Esophagus squamous epithelium (tissue), 5 donors: ENCODE measurements around the gene ZNF490. TPM values are rescaled to one million over a fixed set of nuclear protein-coding genes. Genes with fewer than 3 reads are reported as not detected.
A peak's percentile ranks its signal among the peaks of the same experiment; 100 is the strongest.

Source experiments
- DNase-seq: peaks from one replicate; lab custom pipeline; 2025; lab: John Stamatoyannopoulos, UW
- H3K27ac ChIP-seq, 4 donors: fragments of 200-600 bp; sonication (generic); one replicate each; pipeline ENCODE4 v1.5.1; 2016 to 2019; ENCODE audit warnings: mild to moderate bottlenecking in 1 of 4
- H3K27me3 ChIP-seq, 4 donors: fragments of 200-600 bp; sonication (generic); 1 replicate in 3 of 4; 2 replicates in 1 of 4; pipeline versions ENCODE4 v1.5.1 to v1.6.0; 2017 to 2021; ENCODE audit warnings: antibody characterized with exemption in 1 of 4
- H3K36me3 ChIP-seq, 3 donors: fragments of 200-600 bp; sonication (generic); one replicate each; pipeline ENCODE4 v1.5.1; 2016 to 2019
- H3K4me1 ChIP-seq, 3 donors: fragments of 200-600 bp; sonication (generic); one replicate each; pipeline ENCODE4 v1.5.1; 2017 to 2019
- H3K4me3 ChIP-seq, 4 donors: fragments of 200-600 bp; sonication (generic); 1 replicate in 3 of 4; 2 replicates in 1 of 4; pipeline ENCODE4 v1.5.1; 2016 to 2019; ENCODE audit warnings: mild to moderate bottlenecking in 2 of 4, moderate library complexity in 1 of 4
- H3K9me3 ChIP-seq, 3 donors: fragments of 200-600 bp; sonication (generic); one replicate each; pipeline ENCODE4 v1.5.1; 2016 to 2019
- POLR2A ChIP-seq, 4 donors: fragments of 450-650 bp; IDR thresholded peaks; one replicate each; pipeline ENCODE4 v1.6.1; 2017; ENCODE audit warnings: antibody characterized with exemption in 4 of 4, mild to moderate bottlenecking in 4 of 4, moderate library complexity in 3 of 4
- WGBS, 2 donors: methylation state at CpG; one replicate each; pipeline ENCODE4 v1.1.5; 2018; 5-methylcytosine and 5-hydroxymethylcytosine counted together
- intact Hi-C: fragments of 100-400 bp; cut with DNase I; formaldehyde crosslinking; loops from one replicate; pipeline ENCODE4 v1.15.0; 2022
- total RNA-seq, 4 donors: library from RNA; depleted of rRNA; stranded (reverse); fragments of >200 nt; gene quantifications; one replicate each; pipeline ENCODE4 v1.1.0, GENCODE V29; 2016
- TF ChIP-seq, protein P1 (sequence below), 6 experiments: fragments of 450-650 bp in 4 of 6; fragments of 200-600 bp in 2 of 6; sonication (generic) in 2 of 6; IDR thresholded peaks; one replicate each; pipeline ENCODE4 v1.5.1; 2016 to 2019; ENCODE audit warnings: antibody characterized with exemption in 6 of 6, mild to moderate bottlenecking in 4 of 6, moderate library complexity in 4 of 6
- donor health status: DM: yes; HTN: yes; CAD: no.

Gene ZNF490
- total RNA-seq, 4 donors from 2014 or later = 2.5 to 6.7 (median 4.2) TPM

DNA sequence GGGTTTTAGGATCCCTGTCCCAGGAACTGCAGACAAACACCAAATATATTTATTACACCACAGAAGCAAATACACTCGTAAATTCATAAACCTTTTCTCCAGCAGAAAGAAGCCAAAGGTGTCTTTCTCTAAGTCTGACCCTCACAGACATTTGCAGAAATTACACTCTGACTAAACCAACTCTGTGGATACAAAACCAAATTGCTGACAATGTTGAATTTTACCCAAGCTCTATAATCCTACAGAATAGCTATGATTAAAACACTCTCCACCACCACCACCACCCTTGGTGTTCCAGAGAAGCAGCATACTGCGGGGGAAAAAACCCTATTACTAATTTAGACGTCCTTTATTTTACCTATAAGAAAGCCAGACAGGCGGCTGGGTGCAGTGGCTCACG, 64.5 kb downstream of the ZNF490 start:
- no peak for DNase-seq
- peak overlapping the region in 2 of 4 donors; percentile 60 to 76 for H3K27ac ChIP-seq
- peaks cover 0 to 42% (median 6%) of the 10 kb centered on the region in 3 donors for H3K36me3 ChIP-seq
- H3K9me3 ChIP-seq = peaks cover 0 to 13% (median 5%) of the 10 kb centered on the region in 3 donors
- H3K4me1 ChIP-seq = peaks cover 10 to 55% (median 19%) of the 10 kb centered on the region in 3 donors
- WGBS, 2 donors = 85 to 95% methylated on average over 5 of the region's 5 CpGs
- no peak overlapping the region for H3K4me3 ChIP-seq
- intact Hi-C loops = no loop called here
- TF ChIP-seq, protein P1, sequence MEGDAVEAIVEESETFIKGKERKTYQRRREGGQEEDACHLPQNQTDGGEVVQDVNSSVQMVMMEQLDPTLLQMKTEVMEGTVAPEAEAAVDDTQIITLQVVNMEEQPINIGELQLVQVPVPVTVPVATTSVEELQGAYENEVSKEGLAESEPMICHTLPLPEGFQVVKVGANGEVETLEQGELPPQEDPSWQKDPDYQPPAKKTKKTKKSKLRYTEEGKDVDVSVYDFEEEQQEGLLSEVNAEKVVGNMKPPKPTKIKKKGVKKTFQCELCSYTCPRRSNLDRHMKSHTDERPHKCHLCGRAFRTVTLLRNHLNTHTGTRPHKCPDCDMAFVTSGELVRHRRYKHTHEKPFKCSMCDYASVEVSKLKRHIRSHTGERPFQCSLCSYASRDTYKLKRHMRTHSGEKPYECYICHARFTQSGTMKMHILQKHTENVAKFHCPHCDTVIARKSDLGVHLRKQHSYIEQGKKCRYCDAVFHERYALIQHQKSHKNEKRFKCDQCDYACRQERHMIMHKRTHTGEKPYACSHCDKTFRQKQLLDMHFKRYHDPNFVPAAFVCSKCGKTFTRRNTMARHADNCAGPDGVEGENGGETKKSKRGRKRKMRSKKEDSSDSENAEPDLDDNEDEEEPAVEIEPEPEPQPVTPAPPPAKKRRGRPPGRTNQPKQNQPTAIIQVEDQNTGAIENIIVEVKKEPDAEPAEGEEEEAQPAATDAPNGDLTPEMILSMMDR (IDR thresholded peaks at IDR 0.05) = no peak
- no peak for TF ChIP-seq POLR2A (IDR thresholded peaks at IDR 0.05)
- H3K27me3 ChIP-seq = no peaks in the 10 kb centered on the region

DNA sequence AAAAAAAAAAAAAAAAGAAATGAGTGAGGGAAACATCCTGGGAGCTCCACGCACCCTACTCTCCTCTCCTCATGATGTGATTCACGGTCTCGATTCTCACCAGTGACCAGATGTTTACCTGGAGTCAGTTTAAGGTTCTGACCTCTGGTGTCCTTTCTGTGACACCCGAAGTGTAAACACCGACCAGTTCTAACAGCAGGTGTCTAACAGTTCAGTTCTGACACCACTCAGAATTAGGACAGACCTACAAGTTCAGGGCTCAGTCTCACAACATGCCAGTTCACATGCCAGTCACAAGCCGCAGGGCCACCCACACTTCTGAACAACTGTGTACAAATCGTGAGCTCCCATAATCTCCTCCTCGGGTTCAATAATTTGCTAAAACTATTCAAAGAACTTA, 65.3 kb downstream of the ZNF490 start:
- DNase-seq = no peak
- intact Hi-C loops = no loop called here
- Histone ChIP-seq H3K4me3 (no peak overlapping the region), H3K4me1 (peaks cover 8 to 51% (median 17%) of the 10 kb centered on the region in 3 donors), H3K36me3 (peaks cover 0 to 50% (median 6%) of the 10 kb centered on the region in 3 donors), H3K27me3 (no peaks in the 10 kb centered on the region), H3K9me3 (peaks cover 0 to 16% (median 5%) of the 10 kb centered on the region in 3 donors), H3K27ac (peak overlapping the region in 2 of 4 donors; percentile 60 to 76)
- 83 to 91% methylated on average over 7 to 8 of the region's 8 CpGs for WGBS, 2 donors
- TF ChIP-seq POLR2A (IDR thresholded peaks at IDR 0.05) = no peak
- TF ChIP-seq, protein P1 (IDR thresholded peaks at IDR 0.05) = no peak

DNA sequence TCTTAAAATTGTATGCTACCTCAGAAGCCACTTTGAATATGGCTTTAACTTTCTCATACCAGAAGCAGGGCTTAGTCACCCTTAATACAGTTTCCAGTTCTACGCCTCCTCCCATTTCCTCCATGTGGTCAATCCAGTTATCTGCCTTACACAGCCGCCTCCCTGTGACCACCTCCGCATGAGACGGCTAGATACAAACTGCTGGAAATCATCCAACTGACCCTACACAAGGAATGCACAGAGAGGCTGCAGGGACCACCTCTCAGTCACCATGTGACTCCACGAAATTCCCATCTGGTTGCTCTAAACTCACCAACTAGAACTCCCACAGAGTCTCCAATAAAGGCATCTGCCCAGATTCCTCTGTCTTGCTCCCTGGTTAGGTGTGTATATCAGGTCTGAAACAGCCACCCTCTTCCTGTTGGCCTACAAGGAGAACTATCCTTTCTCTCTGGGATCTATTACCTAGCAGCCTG, 66.2 kb downstream of the ZNF490 start:
- TF ChIP-seq POLR2A (IDR thresholded peaks at IDR 0.05) = no peak
- TF ChIP-seq, protein P1 (IDR thresholded peaks at IDR 0.05) = no peak
- DNase-seq = no peak
- no peak overlapping the region for H3K4me3 ChIP-seq
- H3K9me3 ChIP-seq = peaks cover 0 to 21% (median 5%) of the 10 kb centered on the region in 3 donors
- intact Hi-C loops = no loop called here
- H3K27ac ChIP-seq = peak overlapping the region; percentile 27 to 76 (median 52)
- whole genome bisulfite sequencing, 2 donors = 46 to 78% methylated on average over 3 to 5 of the region's 5 CpGs
- H3K4me1 ChIP-seq = peaks cover 3 to 43% (median 9%) of the 10 kb centered on the region in 3 donors
- no peaks in the 10 kb centered on the region for H3K27me3 ChIP-seq
- peaks cover 0 to 59% (median 6%) of the 10 kb centered on the region in 3 donors for H3K36me3 ChIP-seq

DNA sequence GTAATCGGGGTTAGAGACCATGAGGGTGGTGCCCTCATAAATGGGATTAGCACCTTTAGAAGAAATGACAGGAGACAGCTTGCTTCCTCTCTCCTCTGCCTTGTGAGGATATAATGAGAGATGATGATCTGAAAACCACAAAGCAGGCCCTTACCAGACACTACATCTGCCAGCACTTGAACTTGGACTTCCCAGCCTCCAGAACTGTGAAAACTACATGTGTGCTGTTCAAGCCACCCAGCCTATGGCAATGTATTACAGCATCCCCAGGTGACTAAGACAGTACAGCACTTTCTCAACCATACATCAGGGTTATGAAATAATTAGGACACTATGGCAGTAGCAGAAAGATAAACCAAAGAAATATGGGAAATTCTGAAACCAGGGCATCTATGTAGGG, 66.8 kb downstream of the ZNF490 start:
- H3K36me3 ChIP-seq = peaks cover 0 to 64% (median 6%) of the 10 kb centered on the region in 3 donors
- H3K27me3 ChIP-seq = no peaks in the 10 kb centered on the region
- intact Hi-C loops = no loop called here
- peaks cover 0 to 27% (median 5%) of the 10 kb centered on the region in 3 donors for H3K9me3 ChIP-seq
- DNase-seq = no peak
- peak overlapping the region; percentile 13 to 76 (median 39) for H3K27ac ChIP-seq
- peaks cover 3 to 37% (median 4%) of the 10 kb centered on the region in 3 donors for H3K4me1 ChIP-seq
- H3K4me3 ChIP-seq = no peak overlapping the region
- 77 to 93% methylated on average over 1 of the region's 1 CpG for WGBS, 2 donors
- TF ChIP-seq, protein P1 (IDR thresholded peaks at IDR 0.05) = no peak
- no peak for TF ChIP-seq POLR2A (IDR thresholded peaks at IDR 0.05)

Other genes with a start within 250 kb of the ZNF490 start
- 1 to 10 TPM in 2 of 4 donors, under 1 TPM in 2; 0.45 to 2.5 (median 1.1) TPM for gene ZNF442, start 245.1 kb downstream of the ZNF490 start, total RNA-seq
- 1 to 10 TPM; 1.3 to 3.4 (median 2.3) TPM for gene ZNF799, start 209.5 kb downstream of the ZNF490 start, total RNA-seq
- gene ZNF443, start 169.8 kb downstream of the ZNF490 start, total RNA-seq = 1 to 10 TPM; 1.7 to 6.4 (median 3.7) TPM
- 1 to 10 TPM in 2 of 4 donors, under 1 TPM in 2; 0.15 to 2.5 (median 1.6) TPM for gene ZNF709, start 126.0 kb downstream of the ZNF490 start, total RNA-seq
- 1 to 10 TPM; 1.6 to 9.3 (median 4.8) TPM for gene ZNF564, start 59.3 kb downstream of the ZNF490 start, total RNA-seq
- gene ZNF791, start 107 bp upstream of the ZNF490 start, total RNA-seq = 10 to 100 TPM in 3 of 4 donors, 1 to 10 TPM in 1; 8.6 to 19.5 (median 13.0) TPM
- gene MAN2B1, start 55.9 kb upstream of the ZNF490 start, total RNA-seq = 10 to 100 TPM; 25.5 to 55.5 (median 39.4) TPM
- 10 to 100 TPM in 1 of 4 donors, 1 to 10 TPM in 3; 4.0 to 16.7 (median 5.8) TPM for gene WDR83, start 56.0 kb upstream of the ZNF490 start, total RNA-seq
- gene DHPS, start 71.1 kb upstream of the ZNF490 start, total RNA-seq = 10 to 100 TPM; 45.3 to 93.5 (median 51.5) TPM
- not detected for gene GNG14, start 77.2 kb upstream of the ZNF490 start, total RNA-seq
- gene FBXW9, start 85.8 kb upstream of the ZNF490 start, total RNA-seq = 10 to 100 TPM in 3 of 4 donors, 1 to 10 TPM in 1; 9.6 to 13.4 (median 11.9) TPM
- gene TNPO2, start 113.1 kb upstream of the ZNF490 start, total RNA-seq = 10 to 100 TPM; 25.5 to 57.8 (median 43.5) TPM
- 100 to 1,000 TPM; 258 to 302 (median 280) TPM for gene TRIR, start 123.9 kb upstream of the ZNF490 start, total RNA-seq
- 10 to 100 TPM; 36.8 to 69.9 (median 51.2) TPM for gene GET3, start 126.7 kb upstream of the ZNF490 start, total RNA-seq
- gene BEST2, start 141.0 kb upstream of the ZNF490 start, total RNA-seq = 1 to 10 TPM in 1 of 4 donors, under 1 TPM in 1, not detected in 2; 0.27 to 1.3 TPM
- 10 to 100 TPM; 41.4 to 76.5 (median 61.6) TPM for gene HOOK2, start 164.7 kb upstream of the ZNF490 start, total RNA-seq
- 100 to 1,000 TPM; 260 to 945 (median 388) TPM for gene JUNB, start 180.7 kb upstream of the ZNF490 start, total RNA-seq
- 100 to 1,000 TPM; 211 to 436 (median 345) TPM for gene PRDX2, start 191.0 kb upstream of the ZNF490 start, total RNA-seq
- not detected for gene THSD8, start 191.3 kb upstream of the ZNF490 start, total RNA-seq
- gene RNASEH2A, start 195.8 kb upstream of the ZNF490 start, total RNA-seq = 10 to 100 TPM in 3 of 4 donors, 1 to 10 TPM in 1; 7.1 to 19.2 (median 14.9) TPM
- not detected for gene RTBDN, start 223.8 kb upstream of the ZNF490 start, total RNA-seq
- gene MAST1, start 227.7 kb upstream of the ZNF490 start, total RNA-seq = under 1 TPM in 1 of 4 donors, not detected in 3; 0.42 TPM